Fibroblast of villous mesenchyme (primary cell): ENCODE results near the gene ELN. TPM values are rescaled to one million over a fixed set of nuclear protein-coding genes. Genes with fewer than 3 reads are reported as not detected.

Source experiments
- DNase-seq: peaks from one replicate; pipeline ENCODE4 v3.0.0-alpha.2; 2010; ENCODE audit warnings: low read depth
- H3K4me3 ChIP-seq: 2 replicates; pipeline ENCODE4 v1.5.1; 2011; ENCODE audit warnings: low read depth, mild to moderate bottlenecking, low read length
- CTCF ChIP-seq: IDR thresholded peaks from 2 replicates; pipeline ENCODE4 v1.5.1; 2012; ENCODE audit warnings: low read depth, mild to moderate bottlenecking, low read length; ENCODE audit not compliant: insufficient read depth
- total RNA-seq: library from RNA; depleted of rRNA; stranded (reverse); fragments of >200 nt; gene quantifications from 2 replicates; pipeline ENCODE4 v1.2.3, GENCODE V29; 2012

ELN gene
- total RNA-seq, 1 donor, result under 0.01 TPM

DNA sequence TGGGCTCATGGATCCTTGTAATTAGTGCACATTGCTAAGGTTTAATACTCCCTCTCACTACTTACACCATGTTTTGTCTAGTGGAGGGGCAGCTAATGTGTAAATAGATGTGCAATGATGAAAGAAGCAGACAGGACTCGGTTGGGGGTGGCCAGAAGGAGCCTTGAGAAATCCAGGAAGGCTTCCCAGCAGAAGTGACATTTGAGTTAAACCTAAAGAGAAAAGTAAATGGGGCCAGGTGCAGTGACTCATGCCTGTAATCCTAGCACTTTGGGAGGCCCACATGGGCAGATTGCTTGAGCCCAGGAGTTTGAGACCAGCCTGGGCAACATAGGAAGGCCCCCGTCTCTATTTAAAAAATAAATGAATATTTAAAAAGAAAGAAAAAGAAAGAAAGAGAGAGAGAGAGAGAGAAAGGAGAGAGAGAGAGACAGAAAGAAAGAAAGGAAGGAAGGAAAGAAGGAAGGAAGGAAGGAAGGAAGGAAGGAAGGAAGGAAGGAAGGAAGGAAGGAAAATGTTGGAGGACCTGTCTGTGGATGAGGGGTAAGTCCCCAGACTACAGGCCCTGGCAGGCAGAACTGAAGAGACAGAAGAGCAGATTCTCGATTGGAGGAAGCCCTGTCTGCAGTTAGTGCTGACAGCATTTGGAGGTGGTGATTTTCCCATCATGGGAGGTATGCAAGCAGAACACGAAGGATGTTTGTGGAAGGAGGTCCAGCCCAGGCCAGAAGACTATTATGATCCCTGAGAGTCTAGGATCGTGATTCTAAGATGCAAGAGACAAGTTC is 3.6 kb downstream of the ELN start:
- no peak overlapping the region for H3K4me3 ChIP-seq
- no peak for DNase-seq
- no peak for TF ChIP-seq CTCF

DNA sequence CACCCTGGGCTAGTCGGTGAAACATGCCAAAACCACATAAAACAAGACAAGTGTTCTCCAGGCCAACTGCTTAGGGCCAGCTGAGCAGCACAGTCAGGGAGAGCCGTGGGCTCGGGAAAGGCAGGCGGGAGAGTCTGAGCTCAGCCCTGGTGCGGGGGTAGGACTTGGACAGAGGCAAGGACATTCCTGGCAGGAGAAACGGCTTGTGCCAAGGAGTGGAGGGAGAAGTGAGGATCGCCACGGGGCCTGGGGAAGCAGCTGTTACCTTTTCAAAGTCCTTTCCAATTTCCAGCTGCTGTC is 4.2 kb downstream of the ELN start:
- peak; percentile 63 for DNase-seq
- TF ChIP-seq CTCF, result no peak
- no peak overlapping the region for H3K4me3 ChIP-seq

GRCh38 chr7:74032624-74033371 is 4.8 kb downstream of the ELN start:
- H3K4me3 ChIP-seq, result no peak overlapping the region
- TF ChIP-seq CTCF, result no peak
- no peak for DNase-seq

- H3K4me3 ChIP-seq, result no peak overlapping the region
- peak; percentile 89 for DNase-seq
- no peak for TF ChIP-seq CTCF
Observed at GRCh38 chr7:74033372-74034311, 5.7 kb downstream of the ELN start.

DNA sequence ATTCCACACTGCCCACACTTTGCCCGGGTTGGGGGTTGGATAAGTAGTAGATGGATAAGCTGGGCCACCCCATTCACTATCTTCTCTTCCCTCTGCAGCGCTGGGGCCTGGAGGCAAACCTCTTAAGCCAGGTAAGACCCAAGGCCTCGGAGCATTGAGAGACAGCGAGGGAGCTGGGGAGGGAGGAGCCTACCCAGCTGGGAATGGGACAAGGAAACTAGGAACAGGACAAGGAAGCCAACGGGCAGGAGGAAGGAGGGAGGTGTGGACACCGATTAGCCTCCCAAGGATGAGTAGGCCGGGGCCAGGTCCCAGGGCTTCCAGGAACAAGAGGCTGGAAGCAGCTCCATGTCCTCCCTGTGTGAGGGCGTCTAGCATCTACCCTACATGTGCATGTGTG is 9.6 kb downstream of the ELN start:
- no peak for DNase-seq
- H3K4me3 ChIP-seq, result no peak overlapping the region
- no peak for TF ChIP-seq CTCF

- H3K4me3 ChIP-seq, result no peak overlapping the region
- DNase-seq, result no peak
- TF ChIP-seq CTCF, result no peak
Observed at GRCh38 chr7:74038194-74038961, 10.4 kb downstream of the ELN start.
